CD4-positive, alpha-beta memory T cell (primary cell): ENCODE measurements around the gene TMEM175. TPM values are rescaled to one million over a fixed set of nuclear protein-coding genes. Genes with fewer than 3 reads are reported as not detected.

Experiments used
- CTCF ChIA-PET: fragments of 350-600 bp; sonication (Branson Sonifier 250); formaldehyde crosslinking; loops from one replicate; lab custom pipeline; 2021; ENCODE audit warnings: inconsistent platforms; ENCODE audit not compliant: partially characterized antibody; lab: Charles Lee
- POLR2A ChIA-PET: fragments of 350-600 bp; sonication (Branson Sonifier 250); formaldehyde crosslinking; loops from one replicate; lab custom pipeline; 2021; ENCODE audit not compliant: partially characterized antibody; lab: Charles Lee
- DNase-seq, 5 donors: peaks; one replicate each; pipeline versions ENCODE4 v3.0.0 to v3.0.0-alpha.2; 2020 to 2022; ENCODE audit warnings: mixed read lengths in 1 of 5
- H3K27ac ChIP-seq: one replicate; pipeline ENCODE4 v1.7.0; 2013; ENCODE audit warnings: low read depth, low read length
- H3K27me3 ChIP-seq: 2 replicates; pipeline ENCODE4 v1.7.0; 2013; ENCODE audit warnings: mild to moderate bottlenecking, low read length, moderate library complexity; ENCODE audit not compliant: insufficient read depth
- H3K36me3 ChIP-seq: 2 replicates; pipeline ENCODE4 v1.7.0; 2013; ENCODE audit warnings: mild to moderate bottlenecking, low read length, moderate library complexity; ENCODE audit not compliant: insufficient read depth
- H3K4me1 ChIP-seq: 2 replicates; pipeline ENCODE4 v1.7.0; 2013; ENCODE audit warnings: mild to moderate bottlenecking, low read length, moderate library complexity; ENCODE audit not compliant: insufficient read depth
- H3K4me3 ChIP-seq, 2 donors: one replicate each; pipeline ENCODE4 v1.7.0; 2013; ENCODE audit warnings: low read length in 2 of 2, mild to moderate bottlenecking in 1 of 2
- H3K9me3 ChIP-seq, 2 donors: one replicate each; pipeline ENCODE4 v1.7.0; 2013; ENCODE audit warnings: low read length in 2 of 2, control low read depth in 1 of 2; ENCODE audit not compliant: control insufficient read depth in 1 of 2
- H3K27ac Mint-ChIP-seq, 7 donors: one replicate each; pipeline ENCODE4 v1.8.0; 2020 to 2021; ENCODE audit warnings: mixed read lengths in 7 of 7, mild to moderate bottlenecking in 6 of 7, inconsistent platforms in 3 of 7, moderate library complexity in 3 of 7
- H3K27me3 Mint-ChIP-seq, 2 donors: one replicate each; pipeline ENCODE4 v1.8.0; 2020 to 2021; ENCODE audit warnings: mixed read lengths in 2 of 2
- H3K36me3 Mint-ChIP-seq, 2 donors: one replicate each; pipeline ENCODE4 v1.8.0; 2020 to 2021; ENCODE audit warnings: mixed read lengths in 2 of 2, inconsistent platforms in 1 of 2, mild to moderate bottlenecking in 1 of 2
- H3K4me1 Mint-ChIP-seq, 4 donors: one replicate each; pipeline ENCODE4 v1.8.0; 2020 to 2021; ENCODE audit warnings: mixed read lengths in 4 of 4, mild to moderate bottlenecking in 1 of 4
- H3K4me3 Mint-ChIP-seq, 8 donors: one replicate each; pipeline ENCODE4 v1.8.0; 2020 to 2021; ENCODE audit warnings: mixed read lengths in 8 of 8, mild to moderate bottlenecking in 7 of 8, moderate library complexity in 6 of 8, inconsistent platforms in 3 of 8
- H3K9me3 Mint-ChIP-seq, 8 donors: one replicate each; pipeline ENCODE4 v1.8.0; 2020 to 2021; ENCODE audit warnings: mixed read lengths in 8 of 8, mild to moderate bottlenecking in 5 of 8, inconsistent platforms in 3 of 8, moderate library complexity in 1 of 8
- intact Hi-C: fragments of 100-400 bp; cut with micrococcal nuclease; formaldehyde crosslinking; loops from one replicate; pipeline ENCODE4 v1.15.1; 2023
- polyA plus RNA-seq, 2 donors: library from polyadenylated mRNA; unstranded; fragments of 300-500 nt; fragmentation: Illumina TruSeq; gene quantifications; one replicate each; pipeline ENCODE4 v1.2.3, GENCODE V29; 2021
- total RNA-seq, 2 experiments: library from RNA; stranded (reverse); gene quantifications; one replicate each; pipeline ENCODE4 v1.2.3, GENCODE V29; 2021

TMEM175 gene
- total and polyA plus RNA-seq, 4 experiments from 2014 or later, result 11.5 to 52.3 (median 31.3) TPM

- Mint-ChIP-seq H3K4me3 (no peak overlapping the region), H3K36me3 (no peaks in the 10 kb centered on the region), H3K27ac (no peak overlapping the region), H3K9me3 (no peaks in the 10 kb centered on the region), H3K27me3 (no peaks in the 10 kb centered on the region), H3K4me1 (peaks cover 0 to 10% (median 2%) of the 10 kb centered on the region in 4 donors)
- no peaks in the 10 kb centered on the region for H3K27me3 ChIP-seq
- H3K9me3 ChIP-seq, result no peaks in the 10 kb centered on the region
- ChIA-PET CTCF (no interaction called here), POLR2A (interaction anchor here (0.8 kb wide), 1 partner anchor 319 kb away, joined by 5 read pairs; no protein-coding TSS in a partner anchor)
- H3K4me3 ChIP-seq, result no peak overlapping the region
- no peak overlapping the region for H3K27ac ChIP-seq
- intact Hi-C loops, result no loop called here
- H3K36me3 ChIP-seq, result no peaks in the 10 kb centered on the region
- DNase-seq, result no peak
- H3K4me1 ChIP-seq, result peaks cover 11% of the 10 kb centered on the region
These were observed 59.4 kb downstream of the TMEM175 start for GRCh38 chr4:991451-992296.

GRCh38 chr4:992297-993110 is 60.2 kb downstream of the TMEM175 start:
- CTCF ChIA-PET, result no interaction called here
- intact Hi-C loops, result no loop called here
- peaks cover 0 to 8% (median under 1%) of the 10 kb centered on the region in 4 donors for H3K4me1 Mint-ChIP-seq

GRCh38 chr4:993111-994029 is 61.1 kb downstream of the TMEM175 start, which contains the start of gene SLC26A1:
Gene SLC26A1 (minus strand): TSS chr4:993404. CDS start chr4:991703, 1,701 bp downstream.
- no peaks in the 10 kb centered on the region for H3K9me3 Mint-ChIP-seq
- no peak for DNase-seq
- Histone ChIP-seq H3K4me3 (no peak within 1 kb of the TSS), H3K9me3 (no peaks in the 10 kb centered on the region), H3K4me1 (peaks cover 8% of the 10 kb centered on the region), H3K36me3 (no peaks in the 10 kb centered on the region), H3K27me3 (no peaks in the 10 kb centered on the region), H3K27ac (no peak within 1 kb of the TSS)
- H3K4me3 Mint-ChIP-seq, result no peak within 1 kb of the TSS
- no peak within 1 kb of the TSS for H3K27ac Mint-ChIP-seq
- ChIA-PET POLR2A (no interaction called here), CTCF (no interaction called here)
- peaks cover under 1 to 3% of the 10 kb centered on the region in 2 donors for H3K27me3 Mint-ChIP-seq
- intact Hi-C loops, result no loop called here
- H3K36me3 Mint-ChIP-seq, result no peaks in the 10 kb centered on the region
- H3K4me1 Mint-ChIP-seq, result peaks cover 0 to 7% (median 4%) of the 10 kb centered on the region in 4 donors

More at GRCh38 chr4:992297-993110, 60.2 kb downstream of the TMEM175 start:
- Histone ChIP-seq H3K4me1 (peaks cover 9% of the 10 kb centered on the region), H3K4me3 (no peak overlapping the region), H3K36me3 (no peaks in the 10 kb centered on the region), H3K27ac (no peak overlapping the region), H3K27me3 (no peaks in the 10 kb centered on the region), H3K9me3 (no peaks in the 10 kb centered on the region)
- H3K36me3 Mint-ChIP-seq, result no peaks in the 10 kb centered on the region
- H3K27me3 Mint-ChIP-seq, result peaks cover 0 to 2% of the 10 kb centered on the region in 2 donors
- H3K27ac Mint-ChIP-seq, result no peak overlapping the region
- POLR2A ChIA-PET, result interaction anchor here (0.8 kb wide), 1 partner anchor 320 kb away, joined by 5 read pairs; no protein-coding TSS in a partner anchor
- no peak overlapping the region for H3K4me3 Mint-ChIP-seq
- no peaks in the 10 kb centered on the region for H3K9me3 Mint-ChIP-seq
- DNase-seq, result no peak

GRCh38 chr4:995311-996026 is 63.2 kb downstream of the TMEM175 start:
- intact Hi-C loops, result no loop called here
- CTCF ChIA-PET, result no interaction called here
- no peaks in the 10 kb centered on the region for H3K9me3 ChIP-seq
- no peaks in the 10 kb centered on the region for H3K27me3 ChIP-seq
- no peak overlapping the region for H3K4me3 ChIP-seq
- no peaks in the 10 kb centered on the region for H3K36me3 ChIP-seq
- Mint-ChIP-seq H3K27ac (peak overlapping the region in 1 of 7 donors; percentile 25), H3K4me1 (peaks cover 0 to 13% (median 5%) of the 10 kb centered on the region in 4 donors), H3K27me3 (peaks cover 8 to 10% of the 10 kb centered on the region in 2 donors), H3K9me3 (no peaks in the 10 kb centered on the region), H3K4me3 (peak overlapping the region in 1 of 8 donors; percentile 46), H3K36me3 (no peaks in the 10 kb centered on the region)
- POLR2A ChIA-PET, result no interaction called here
- DNase-seq, result no peak
- H3K4me1 ChIP-seq, result peaks cover 9% of the 10 kb centered on the region
- H3K27ac ChIP-seq, result no peak overlapping the region

- H3K4me1 Mint-ChIP-seq, result peaks cover 0 to 13% (median 5%) of the 10 kb centered on the region in 4 donors
- H3K4me3 Mint-ChIP-seq, result no peak overlapping the region
- ChIA-PET POLR2A (no interaction called here), CTCF (no interaction called here)
- Histone ChIP-seq H3K27ac (no peak overlapping the region), H3K9me3 (no peaks in the 10 kb centered on the region), H3K36me3 (no peaks in the 10 kb centered on the region), H3K4me3 (no peak overlapping the region), H3K4me1 (peaks cover 9% of the 10 kb centered on the region), H3K27me3 (peaks cover 2% of the 10 kb centered on the region)
- intact Hi-C loops, result no loop called here
- H3K27me3 Mint-ChIP-seq, result peaks cover 9 to 12% of the 10 kb centered on the region in 2 donors
- no peaks in the 10 kb centered on the region for H3K36me3 Mint-ChIP-seq
- no peak overlapping the region for H3K27ac Mint-ChIP-seq
- peak in 1 of 5 donors; percentile 33 for DNase-seq
- H3K9me3 Mint-ChIP-seq, result no peaks in the 10 kb centered on the region
These were observed 64.1 kb downstream of the TMEM175 start for GRCh38 chr4:996030-996996.

GRCh38 chr4:996997-997374 is 64.7 kb downstream of the TMEM175 start:
- Histone ChIP-seq H3K27me3 (peaks cover 6% of the 10 kb centered on the region), H3K36me3 (no peaks in the 10 kb centered on the region), H3K27ac (no peak overlapping the region), H3K9me3 (no peaks in the 10 kb centered on the region), H3K4me3 (no peak overlapping the region), H3K4me1 (peaks cover 9% of the 10 kb centered on the region)
- Mint-ChIP-seq H3K27ac (no peak overlapping the region), H3K4me3 (no peak overlapping the region), H3K4me1 (peaks cover 0 to 13% (median 5%) of the 10 kb centered on the region in 4 donors), H3K9me3 (no peaks in the 10 kb centered on the region), H3K27me3 (peaks cover 9 to 13% of the 10 kb centered on the region in 2 donors), H3K36me3 (no peaks in the 10 kb centered on the region)
- ChIA-PET CTCF (no interaction called here), POLR2A (no interaction called here)
- DNase-seq, result no peak
- intact Hi-C loops, result no loop called here
